ENCODE measurements around the gene SREBF1. TPM values are rescaled to one million over a fixed set of nuclear protein-coding genes. Genes with fewer than 3 reads are reported as not detected.

Gene SREBF1
- total and polyA plus RNA-seq, 2 of the 8 experiments (the other 6 are each of a cell fraction or from before 2014, with no cell fraction given), result 28.6 to 70.8 TPM

DNA sequence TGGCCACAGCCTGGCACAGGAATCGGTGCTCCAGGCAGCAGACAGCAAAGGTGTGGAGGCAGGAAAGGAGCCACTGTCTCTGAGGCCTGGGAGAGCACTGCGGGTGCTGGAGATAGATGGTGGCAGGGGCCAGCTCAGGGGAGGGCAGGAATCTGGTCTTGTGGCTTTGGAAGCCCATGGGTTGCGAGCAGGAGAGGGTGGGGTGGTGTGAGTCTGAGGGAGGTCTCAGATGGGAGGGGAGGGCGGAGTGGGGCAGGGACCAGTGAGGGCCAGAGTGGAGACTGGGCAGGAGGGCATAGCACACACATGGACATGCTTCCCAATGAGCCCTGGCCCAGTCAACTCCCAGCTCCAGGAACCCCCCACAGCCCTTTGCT, 70.1 kb downstream of the SREBF1 start:
- 90% methylated on average over 3 of the region's 4 CpGs; no CpG with 5 or more reads in 1 of the 2 experiments for WGBS, 2 experiments (ENCODE audit: extremely low coverage in 1 of 2, insufficient coverage in 1 of 2, insufficient read length in 1 of 2, insufficient replicate concordance in 2 of 2, low coverage in 1 of 2, low lambda C conversion rate in 2 of 2, missing lambda C conversion rate in 1 of 2)
- Histone ChIP-seq H3K36me3 (ENCODE audit: control insufficient read depth in 2 of 4, insufficient read depth in 4 of 4, low read length in 3 of 4) (no peaks in the 10 kb centered on the region), H2AK5ac (ENCODE audit: low read depth, low read length) (0 out of 2 replicates have a peak overlapping the region, but pooled peaks have one; percentile 39), H4K5ac (ENCODE audit: insufficient read length, low read depth, low read length) (no peak overlapping the region), H4K8ac (ENCODE audit: extremely low read depth, insufficient read depth, low read length) (peak overlapping the region; percentile 64), H3K79me1 (ENCODE audit: low read depth, low read length) (no peaks in the 10 kb centered on the region), H3K18ac (ENCODE audit: extremely low read depth, low read length) (peak overlapping the region; percentile 19; the same call in 1 of the 2 replicates), H2AFZ (ENCODE audit: low read length) (no peak overlapping the region), H2BK120ac (replicated peaks; ENCODE audit: low read depth, low read length) (no peak overlapping the region), H2BK5ac (ENCODE audit: low read depth, low read length) (no peak overlapping the region), H2BK20ac (ENCODE audit: low read length) (no peak overlapping the region), H4K20me1 (replicated peaks in 1 of 2; ENCODE audit: control insufficient read depth in 1 of 2, insufficient read depth in 2 of 2, low read length in 2 of 2) (no peaks in the 10 kb centered on the region), H3K56ac (replicated peaks; ENCODE audit: insufficient read length, low read depth, low read length) (no peak overlapping the region), H3K23me2 (ENCODE audit: low read depth, low read length) (no peaks in the 10 kb centered on the region), H3K9me3 (ENCODE audit: insufficient read depth in 2 of 2, low read depth in 1 of 2, low read length in 1 of 2) (no peaks in the 10 kb centered on the region), H3K14ac (ENCODE audit: insufficient read length) (no peak overlapping the region), H3K79me2 (ENCODE audit: control insufficient read depth in 1 of 2, insufficient read depth in 2 of 2, low read length in 2 of 2) (no peaks in the 10 kb centered on the region), H2BK12ac (ENCODE audit: low read depth, low read length) (peak overlapping the region; percentile 19; the same call in 1 of the 2 replicates), H2BK15ac (ENCODE audit: low read length) (no peak overlapping the region), H3K4me3 (ENCODE audit: extremely low read depth in 1 of 4, insufficient read depth in 2 of 4, low read depth in 3 of 4, low read length in 4 of 4) (no peak overlapping the region), H3K4me2 (ENCODE audit: insufficient read depth in 1 of 2, low read depth in 2 of 2, low read length in 2 of 2) (no peak overlapping the region), H3K9ac (replicated peaks in 1 of 4; ENCODE audit: extremely low read depth in 1 of 4, low read depth in 3 of 4, low read length in 3 of 4) (no peak overlapping the region), H3K27ac (ENCODE audit: low read depth, low read length) (no peak overlapping the region), H3K4me1 (replicated peaks in 1 of 4; ENCODE audit: control insufficient read depth in 3 of 4, insufficient read depth in 4 of 4, low read length in 3 of 4) (peaks cover 0 to 9% (median 6%) of the 10 kb centered on the region in 4 experiments; a peak in 5 of 7 replicates), H4K91ac (replicated peaks; ENCODE audit: insufficient read length, low read length) (peak overlapping the region; percentile 34), H3K4ac (replicated peaks; ENCODE audit: insufficient read length, low read depth, low read length) (no peak overlapping the region), H3K23ac (ENCODE audit: insufficient read length) (no peak overlapping the region), H3K27me3 (replicated peaks in 1 of 4; ENCODE audit: control insufficient read depth in 3 of 4, extremely low read depth in 1 of 4, insufficient read depth in 3 of 4, low read length in 3 of 4) (peaks cover 0 to 2% (median 0%) of the 10 kb centered on the region in 4 experiments; a peak in 2 of 7 replicates)
- no peak for FAIRE-seq
- no peak for DNase-seq (ENCODE audit: low read depth in 1 of 2, low spot score in 2 of 2)
- POLR2A ChIA-PET (ENCODE audit: partially characterized antibody), result interaction anchor here (1.2 to 1.7 kb wide), 3 partner anchors 9 to 70 kb away, joined by 3 to 4 read pairs (median 3); partner anchors contain the start of gene SREBF1
- CTCF ChIA-PET (ENCODE audit: partially characterized antibody), result interaction anchor here (0.9 to 2.5 kb wide), 6 partner anchors 8 to 122 kb away, joined by 3 to 7 read pairs (median 4); no protein-coding TSS in a partner anchor
- TF ChIP-seq RBBP5 (IDR thresholded peaks at IDR 0.05; ENCODE audit: borderline replicate concordance, low read depth, low read length) (no peak), POLR2A (IDR thresholded peaks at IDR 0.05; ENCODE audit: control extremely low read depth in 1 of 2, low read depth in 2 of 2, low read length in 2 of 2) (no peak)
